ENCODE data around the gene ADAMTS12. TPM values are rescaled to one million over a fixed set of nuclear protein-coding genes. Genes with fewer than 3 reads are reported as not detected.

ADAMTS12 gene
- total and polyA plus RNA-seq, 2 experiments from 2014 or later, result 9.1 to 17.1 TPM

- no peaks in the 10 kb centered on the region for H3K9me3 Mint-ChIP-seq
- Histone ChIP-seq H3K4me2 (no peak overlapping the region), H3K4me1 (ENCODE audit: insufficient read depth) (peaks cover 18% of the 10 kb centered on the region), H3F3A (replicated peaks; ENCODE audit: low read depth) (no peaks in the 10 kb centered on the region), H3K27ac (ENCODE audit: low read depth) (no peak overlapping the region), H2AFZ (no peak overlapping the region), H3K9me2 (ENCODE audit: insufficient read depth) (0 out of 2 replicates have a peak, but pooled peaks cover 7% of the 10 kb centered on the region), H3K4me3 (no peak overlapping the region), H3K79me2 (replicated peaks; ENCODE audit: insufficient read depth) (peaks cover 11% of the 10 kb centered on the region), H3K27me3 (ENCODE audit: insufficient read depth) (no peaks in the 10 kb centered on the region), H4K20me1 (replicated peaks; ENCODE audit: insufficient read depth) (no peaks in the 10 kb centered on the region), H3K36me3 (ENCODE audit: insufficient read depth) (no peaks in the 10 kb centered on the region)
- TF ChIP-seq ZNF462 (CRISPR knock-in tag; IDR thresholded peaks at IDR 0.05) (no peak), CTCF (conservative IDR thresholded peaks at IDR 0.05; ENCODE audit: low read depth in 2 of 2) (no peak), EZH2 (IDR thresholded peaks at IDR 0.05; ENCODE audit: low read depth, unreplicated experiment) (no peak), REST (IDR thresholded peaks at IDR 0.05; ENCODE audit: unreplicated experiment) (no peak)
- H3K36me3 Mint-ChIP-seq (ENCODE audit: low read depth), result no peaks in the 10 kb centered on the region
- no peaks in the 10 kb centered on the region for H3K27me3 Mint-ChIP-seq (ENCODE audit: insufficient read depth, low read depth, poor library complexity)
- DNase-seq (ENCODE audit: low spot score), result no peak
- no peak for ATAC-seq
- H3K4me1 Mint-ChIP-seq, result peaks cover 24% of the 10 kb centered on the region
- no peak overlapping the region for H3K4me3 Mint-ChIP-seq
- H3K27ac Mint-ChIP-seq, result no peak overlapping the region
Observed at GRCh38 chr5:33827885-33828284, 63.9 kb downstream of the ADAMTS12 start.

Data from GM23338 (cell line).